ENCODE data around the gene NOX3.

The NOX3 gene

DNA sequence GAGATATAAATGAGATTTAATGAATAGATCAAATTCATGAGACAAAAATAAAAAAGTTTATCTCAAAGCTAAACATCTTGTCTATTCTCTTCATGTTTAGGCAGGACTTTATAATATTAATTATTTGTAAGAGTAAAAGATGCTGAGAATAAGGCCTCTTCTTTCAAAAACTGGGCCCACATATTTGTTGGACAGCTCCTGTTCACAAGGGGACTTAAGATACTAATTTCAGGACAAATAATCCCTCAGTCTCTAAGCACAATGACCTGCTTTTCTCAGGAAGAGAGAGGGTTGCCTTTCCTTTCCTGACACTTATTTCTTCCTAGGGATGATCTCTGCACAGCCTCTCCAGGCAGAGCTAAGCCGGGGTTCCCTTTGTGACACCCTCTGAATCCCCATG is 43.3 kb downstream of the NOX3 start:
- no peak overlapping the region for H3K27ac ChIP-seq (ENCODE audit: insufficient read depth in 1 of 2, low read depth in 1 of 2, low read length in 2 of 2, poor library complexity in 1 of 2, severe bottlenecking in 2 of 2)
- ChIA-PET CTCF (interaction anchor here (0.5 kb wide), 1 partner anchor 46 kb away, joined by 4 read pairs; no protein-coding TSS in a partner anchor), POLR2A (interaction anchor here (0.6 kb wide), 1 partner anchor 52 kb away, joined by 3 read pairs; no protein-coding TSS in a partner anchor)
- no peaks in the 10 kb centered on the region for H3K9me3 ChIP-seq (ENCODE audit: control extremely low read depth in 1 of 5, control insufficient read depth in 4 of 5, insufficient read depth in 2 of 5, low read depth in 1 of 5, low read length in 4 of 5)
- H3K4me1 ChIP-seq (ENCODE audit: control extremely low read depth in 1 of 4, control insufficient read depth in 4 of 4, insufficient read depth in 4 of 4, low read length in 3 of 4), result peaks cover 0 to 4% (median 2%) of the 10 kb centered on the region in 4 experiments
- DNase-seq, result no peak
- H3K4me3 ChIP-seq (ENCODE audit: control insufficient read depth in 1 of 7, extremely low read depth in 1 of 7, insufficient read depth in 4 of 7, low read depth in 2 of 7, low read length in 6 of 7), result no peak overlapping the region
- H3K27me3 ChIP-seq (replicated peaks in 2 of 5; ENCODE audit: control insufficient read depth in 4 of 5, insufficient read depth in 5 of 5, low read length in 4 of 5), result no peaks in the 10 kb centered on the region
- 92% methylated on average over 1 of the region's 1 CpG for WGBS (ENCODE audit: insufficient coverage)
- no peaks in the 10 kb centered on the region for H3K36me3 ChIP-seq (ENCODE audit: control insufficient read depth in 4 of 4, insufficient read depth in 4 of 4, low read length in 3 of 4)

- no peak for DNase-seq
- WGBS (ENCODE audit: insufficient coverage), result 90% methylated on average over 7 of the region's 10 CpGs
- POLR2A ChIA-PET, result interaction anchor here (0.6 kb wide), 1 partner anchor 53 kb away, joined by 3 read pairs; no protein-coding TSS in a partner anchor
Measured at GRCh38 chr6:155411154-155412052, 44.2 kb downstream of the NOX3 start.

DNA sequence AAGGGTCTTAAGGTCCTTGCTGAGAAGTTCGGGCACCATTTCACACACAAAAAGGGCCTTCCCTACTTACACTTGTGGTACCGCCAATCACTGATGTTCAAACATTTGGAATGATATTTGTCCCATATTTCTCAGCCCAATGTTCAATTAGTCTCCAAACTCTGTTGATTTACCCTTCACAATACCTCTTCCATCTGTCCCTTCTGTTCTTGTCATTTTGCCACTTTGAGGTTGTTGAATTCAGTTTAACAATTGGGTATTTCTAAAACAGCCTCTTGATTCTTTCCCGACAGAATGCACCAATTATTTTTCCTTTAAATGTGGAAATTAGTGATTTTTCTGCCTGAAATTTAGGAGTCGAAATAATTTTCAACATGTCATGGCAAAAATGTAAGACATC is 46.2 kb downstream of the NOX3 start:
- Histone ChIP-seq H3K27ac (ENCODE audit: insufficient read depth in 1 of 2, low read depth in 1 of 2, low read length in 2 of 2, poor library complexity in 1 of 2, severe bottlenecking in 2 of 2) (no peak overlapping the region), H3K4me1 (ENCODE audit: control extremely low read depth in 1 of 4, control insufficient read depth in 4 of 4, insufficient read depth in 4 of 4, low read length in 3 of 4) (peaks cover 0 to 2% (median 0%) of the 10 kb centered on the region in 4 experiments), H3K9me3 (ENCODE audit: control extremely low read depth in 1 of 5, control insufficient read depth in 4 of 5, insufficient read depth in 2 of 5, low read depth in 1 of 5, low read length in 4 of 5) (no peaks in the 10 kb centered on the region), H3K36me3 (ENCODE audit: control insufficient read depth in 4 of 4, insufficient read depth in 4 of 4, low read length in 3 of 4) (no peaks in the 10 kb centered on the region), H3K27me3 (replicated peaks in 2 of 5; ENCODE audit: control insufficient read depth in 4 of 5, insufficient read depth in 5 of 5, low read length in 4 of 5) (no peaks in the 10 kb centered on the region), H3K4me3 (ENCODE audit: control insufficient read depth in 1 of 7, extremely low read depth in 1 of 7, insufficient read depth in 4 of 7, low read depth in 2 of 7, low read length in 6 of 7) (no peak overlapping the region)
- ChIA-PET CTCF (no interaction called here), POLR2A (no interaction called here)
- 100% methylated on average over 1 of the region's 4 CpGs for WGBS (ENCODE audit: insufficient coverage)
- no peak for DNase-seq

More at GRCh38 chr6:155411154-155412052, 44.2 kb downstream of the NOX3 start:
- H3K9me3 ChIP-seq (ENCODE audit: control extremely low read depth in 1 of 5, control insufficient read depth in 4 of 5, insufficient read depth in 2 of 5, low read depth in 1 of 5, low read length in 4 of 5), result no peaks in the 10 kb centered on the region
- peaks cover 0 to 2% (median 0%) of the 10 kb centered on the region in 4 experiments for H3K4me1 ChIP-seq (ENCODE audit: control extremely low read depth in 1 of 4, control insufficient read depth in 4 of 4, insufficient read depth in 4 of 4, low read length in 3 of 4)
- no peaks in the 10 kb centered on the region for H3K36me3 ChIP-seq (ENCODE audit: control insufficient read depth in 4 of 4, insufficient read depth in 4 of 4, low read length in 3 of 4)
- CTCF ChIA-PET, result interaction anchor here (0.5 to 0.6 kb wide), 2 partner anchors 47 to 620 kb away, joined by 3 to 4 read pairs; no protein-coding TSS in a partner anchor
- no peaks in the 10 kb centered on the region for H3K27me3 ChIP-seq (replicated peaks in 2 of 5; ENCODE audit: control insufficient read depth in 4 of 5, insufficient read depth in 5 of 5, low read length in 4 of 5)
- H3K27ac ChIP-seq (ENCODE audit: insufficient read depth in 1 of 2, low read depth in 1 of 2, low read length in 2 of 2, poor library complexity in 1 of 2, severe bottlenecking in 2 of 2), result no peak overlapping the region
- H3K4me3 ChIP-seq (ENCODE audit: control insufficient read depth in 1 of 7, extremely low read depth in 1 of 7, insufficient read depth in 4 of 7, low read depth in 2 of 7, low read length in 6 of 7), result no peak overlapping the region

- 98% methylated on average over 7 of the region's 9 CpGs for WGBS (ENCODE audit: insufficient coverage)
- ChIA-PET POLR2A (no interaction called here), CTCF (interaction anchor here (0.7 kb wide), 1 partner anchor 1525 kb away, joined by 4 read pairs; no protein-coding TSS in a partner anchor)
- no peak for DNase-seq
- Histone ChIP-seq H3K4me1 (ENCODE audit: control extremely low read depth in 1 of 4, control insufficient read depth in 4 of 4, insufficient read depth in 4 of 4, low read length in 3 of 4) (peaks cover 0 to 2% (median 0%) of the 10 kb centered on the region in 4 experiments), H3K27me3 (replicated peaks in 2 of 5; ENCODE audit: control insufficient read depth in 4 of 5, insufficient read depth in 5 of 5, low read length in 4 of 5) (no peaks in the 10 kb centered on the region), H3K9me3 (ENCODE audit: control extremely low read depth in 1 of 5, control insufficient read depth in 4 of 5, insufficient read depth in 2 of 5, low read depth in 1 of 5, low read length in 4 of 5) (no peaks in the 10 kb centered on the region), H3K36me3 (ENCODE audit: control insufficient read depth in 4 of 4, insufficient read depth in 4 of 4, low read length in 3 of 4) (no peaks in the 10 kb centered on the region), H3K4me3 (ENCODE audit: control insufficient read depth in 1 of 7, extremely low read depth in 1 of 7, insufficient read depth in 4 of 7, low read depth in 2 of 7, low read length in 6 of 7) (no peak overlapping the region), H3K27ac (ENCODE audit: insufficient read depth in 1 of 2, low read depth in 1 of 2, low read length in 2 of 2, poor library complexity in 1 of 2, severe bottlenecking in 2 of 2) (no peak overlapping the region)
Measured at GRCh38 chr6:155408981-155409380, 46.7 kb downstream of the NOX3 start.

DNA sequence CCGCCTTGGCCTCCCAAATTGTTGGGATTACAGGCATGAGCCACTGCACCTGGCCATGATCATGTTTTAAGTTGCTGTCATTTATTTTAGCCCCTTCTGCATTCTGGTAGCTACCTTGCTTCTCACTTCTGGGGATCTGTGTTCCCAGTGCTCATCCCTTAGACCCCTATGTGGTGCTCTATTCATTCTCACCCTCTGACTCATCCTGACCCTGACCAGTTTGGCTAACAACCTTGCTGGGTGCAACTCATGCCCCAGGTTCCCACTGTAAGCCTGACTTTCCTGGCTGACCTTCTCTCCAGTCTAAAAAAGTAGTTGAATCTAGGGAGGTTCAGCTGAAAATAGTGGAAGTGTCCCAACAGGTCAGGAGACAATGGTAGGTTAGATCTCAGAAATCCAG is 47.4 kb downstream of the NOX3 start:
- DNase-seq, result no peak
- Histone ChIP-seq H3K27me3 (replicated peaks in 2 of 5; ENCODE audit: control insufficient read depth in 4 of 5, insufficient read depth in 5 of 5, low read length in 4 of 5) (no peaks in the 10 kb centered on the region), H3K4me1 (ENCODE audit: control extremely low read depth in 1 of 4, control insufficient read depth in 4 of 4, insufficient read depth in 4 of 4, low read length in 3 of 4) (peaks cover 0 to 2% (median 0%) of the 10 kb centered on the region in 4 experiments), H3K36me3 (ENCODE audit: control insufficient read depth in 4 of 4, insufficient read depth in 4 of 4, low read length in 3 of 4) (no peaks in the 10 kb centered on the region), H3K4me3 (ENCODE audit: control insufficient read depth in 1 of 7, extremely low read depth in 1 of 7, insufficient read depth in 4 of 7, low read depth in 2 of 7, low read length in 6 of 7) (no peak overlapping the region), H3K9me3 (ENCODE audit: control extremely low read depth in 1 of 5, control insufficient read depth in 4 of 5, insufficient read depth in 2 of 5, low read depth in 1 of 5, low read length in 4 of 5) (no peaks in the 10 kb centered on the region), H3K27ac (ENCODE audit: insufficient read depth in 1 of 2, low read depth in 1 of 2, low read length in 2 of 2, poor library complexity in 1 of 2, severe bottlenecking in 2 of 2) (no peak overlapping the region)
- POLR2A ChIA-PET, result no interaction called here
- WGBS (ENCODE audit: insufficient coverage), result 100% methylated on average over 1 of the region's 1 CpG
- CTCF ChIA-PET, result interaction anchor here (0.7 to 0.9 kb wide), 2 partner anchors 9 to 1526 kb away, joined by 3 to 4 read pairs; no protein-coding TSS in a partner anchor

- Histone ChIP-seq H3K4me1 (ENCODE audit: control extremely low read depth in 1 of 4, control insufficient read depth in 4 of 4, insufficient read depth in 4 of 4, low read length in 3 of 4) (peaks cover 0 to 2% (median 0%) of the 10 kb centered on the region in 4 experiments), H3K36me3 (ENCODE audit: control insufficient read depth in 4 of 4, insufficient read depth in 4 of 4, low read length in 3 of 4) (no peaks in the 10 kb centered on the region), H3K27ac (ENCODE audit: insufficient read depth in 1 of 2, low read depth in 1 of 2, low read length in 2 of 2, poor library complexity in 1 of 2, severe bottlenecking in 2 of 2) (no peak overlapping the region), H3K27me3 (replicated peaks in 2 of 5; ENCODE audit: control insufficient read depth in 4 of 5, insufficient read depth in 5 of 5, low read length in 4 of 5) (no peaks in the 10 kb centered on the region), H3K4me3 (ENCODE audit: control insufficient read depth in 1 of 7, extremely low read depth in 1 of 7, insufficient read depth in 4 of 7, low read depth in 2 of 7, low read length in 6 of 7) (no peak overlapping the region), H3K9me3 (ENCODE audit: control extremely low read depth in 1 of 5, control insufficient read depth in 4 of 5, insufficient read depth in 2 of 5, low read depth in 1 of 5, low read length in 4 of 5) (no peaks in the 10 kb centered on the region)
- CTCF ChIA-PET, result no interaction called here
- 100% methylated on average over 1 of the region's 1 CpG for WGBS (ENCODE audit: insufficient coverage)
- POLR2A ChIA-PET, result no interaction called here
- DNase-seq, result no peak
Measured at GRCh38 chr6:155406801-155407200, 48.8 kb downstream of the NOX3 start.

GRCh38 chr6:155404937-155405336 is 50.7 kb downstream of the NOX3 start:
- 90% methylated on average over 3 of the region's 3 CpGs for WGBS (ENCODE audit: insufficient coverage)
- Histone ChIP-seq H3K4me1 (ENCODE audit: control extremely low read depth in 1 of 4, control insufficient read depth in 4 of 4, insufficient read depth in 4 of 4, low read length in 3 of 4) (peaks cover 0 to 2% (median 0%) of the 10 kb centered on the region in 4 experiments), H3K4me3 (ENCODE audit: control insufficient read depth in 1 of 7, extremely low read depth in 1 of 7, insufficient read depth in 4 of 7, low read depth in 2 of 7, low read length in 6 of 7) (no peak overlapping the region), H3K27me3 (replicated peaks in 2 of 5; ENCODE audit: control insufficient read depth in 4 of 5, insufficient read depth in 5 of 5, low read length in 4 of 5) (no peaks in the 10 kb centered on the region), H3K9me3 (ENCODE audit: control extremely low read depth in 1 of 5, control insufficient read depth in 4 of 5, insufficient read depth in 2 of 5, low read depth in 1 of 5, low read length in 4 of 5) (no peaks in the 10 kb centered on the region), H3K36me3 (ENCODE audit: control insufficient read depth in 4 of 4, insufficient read depth in 4 of 4, low read length in 3 of 4) (no peaks in the 10 kb centered on the region), H3K27ac (ENCODE audit: insufficient read depth in 1 of 2, low read depth in 1 of 2, low read length in 2 of 2, poor library complexity in 1 of 2, severe bottlenecking in 2 of 2) (no peak overlapping the region)
- CTCF ChIA-PET, result interaction anchor here (1.0 kb wide), 1 partner anchor 11 kb away, joined by 3 read pairs; no protein-coding TSS in a partner anchor
- POLR2A ChIA-PET, result no interaction called here
- no peak for DNase-seq
